ENCODE data around the gene GRB7. TPM values are rescaled to one million over a fixed set of nuclear protein-coding genes. Genes with fewer than 3 reads are reported as not detected.

The GRB7 gene
- total RNA-seq (2021; fragmentation: NEBNext Ultra II Directional; extraction: Animal tissue kit (Norgen Biotek cat#: 25700)), result not detected
- long read RNA-seq, result 0 reads

GRCh38 chr17:39737760-39738567 lies at the start of gene GRB7:
Gene GRB7 (plus strand): TSS chr17:39737938. CDS start chr17:39742302, 4,364 bp downstream.
- no peaks in the 10 kb centered on the region for H3K9me3 Mint-ChIP-seq
- H3K4me3 Mint-ChIP-seq, result peak within 1 kb of the TSS; percentile 67
- H3K27ac Mint-ChIP-seq, result no peak within 1 kb of the TSS
- TF ChIP-seq CTCF (IDR thresholded peaks at IDR 0.05), result no peak
- no peak for DNase-seq
- peaks cover 7% of the 10 kb centered on the region for H3K27me3 Mint-ChIP-seq (ENCODE audit: insufficient read depth)
- no peaks in the 10 kb centered on the region for H3K36me3 Mint-ChIP-seq (ENCODE audit: low read depth)
- peaks cover 37% of the 10 kb centered on the region for H3K4me1 Mint-ChIP-seq (ENCODE audit: low read depth)

GRCh38 chr17:39688475-39688835 lies 49.3 kb upstream of the GRB7 start:
- Mint-ChIP-seq H3K9me3 (no peaks in the 10 kb centered on the region), H3K36me3 (ENCODE audit: low read depth) (peaks cover 16% of the 10 kb centered on the region), H3K4me3 (peak overlapping the region; percentile 90), H3K27me3 (ENCODE audit: insufficient read depth) (no peaks in the 10 kb centered on the region; the same call in none of the 2 replicates), H3K27ac (peak overlapping the region; percentile 88), H3K4me1 (ENCODE audit: low read depth) (peaks cover 21% of the 10 kb centered on the region)
- DNase-seq, result no peak
- no peak for TF ChIP-seq CTCF (IDR thresholded peaks at IDR 0.05)

GRCh38 chr17:39688945-39689344 lies 48.8 kb upstream of the GRB7 start:
- Mint-ChIP-seq H3K27ac (peak overlapping the region; percentile 88), H3K4me1 (ENCODE audit: low read depth) (peaks cover 21% of the 10 kb centered on the region), H3K27me3 (ENCODE audit: insufficient read depth) (no peaks in the 10 kb centered on the region; the same call in none of the 2 replicates), H3K9me3 (no peaks in the 10 kb centered on the region), H3K4me3 (peak overlapping the region; percentile 90), H3K36me3 (ENCODE audit: low read depth) (peaks cover 16% of the 10 kb centered on the region)
- no peak for TF ChIP-seq CTCF (IDR thresholded peaks at IDR 0.05)
- DNase-seq, result no peak

GRCh38 chr17:39694593-39694992 lies 43.1 kb upstream of the GRB7 start:
- peaks cover 10% of the 10 kb centered on the region for H3K4me1 Mint-ChIP-seq (ENCODE audit: low read depth)
- H3K4me3 Mint-ChIP-seq, result no peak overlapping the region
- peaks cover 1% of the 10 kb centered on the region; the same call in 1 of the 2 replicates for H3K27me3 Mint-ChIP-seq (ENCODE audit: insufficient read depth)
- TF ChIP-seq CTCF (IDR thresholded peaks at IDR 0.05), result no peak
- no peak overlapping the region for H3K27ac Mint-ChIP-seq
- DNase-seq, result no peak
- no peaks in the 10 kb centered on the region for H3K36me3 Mint-ChIP-seq (ENCODE audit: low read depth)
- H3K9me3 Mint-ChIP-seq, result no peaks in the 10 kb centered on the region

- Mint-ChIP-seq H3K4me3 (no peak overlapping the region), H3K9me3 (no peaks in the 10 kb centered on the region), H3K36me3 (ENCODE audit: low read depth) (no peaks in the 10 kb centered on the region), H3K27ac (no peak overlapping the region), H3K27me3 (ENCODE audit: insufficient read depth) (peaks cover 1% of the 10 kb centered on the region; the same call in 1 of the 2 replicates), H3K4me1 (ENCODE audit: low read depth) (peaks cover 10% of the 10 kb centered on the region)
- no peak for DNase-seq
- TF ChIP-seq CTCF (IDR thresholded peaks at IDR 0.05), result no peak
These were observed 42.7 kb upstream of the GRB7 start for GRCh38 chr17:39695089-39695474.
